Tibial artery (tissue), 4 donors: ENCODE results near the gene CALD1.
A peak's percentile ranks its signal among the peaks of the same experiment; 100 is the strongest.

Source experiments
- DNase-seq, 2 donors: peaks; one replicate each; pipeline ENCODE4 v3.0.0-alpha.2; 2019
- H3K27ac ChIP-seq, 2 donors: fragments of 200-600 bp; sonication (generic) in 1 of 2; 1 replicate in 1 of 2; 2 replicates in 1 of 2; pipeline ENCODE4 v1.5.1; 2018 to 2019; ENCODE audit warnings: mild to moderate bottlenecking in 1 of 2
- H3K27me3 ChIP-seq, 2 donors: fragments of 200-600 bp; sonication (generic) in 1 of 2; one replicate each; pipeline versions ENCODE4 v1.5.1 to v1.6.0; 2016 to 2019
- H3K36me3 ChIP-seq, 3 donors: fragments of 200-600 bp; sonication (generic) in 2 of 3; one replicate each; pipeline ENCODE4 v1.5.1; 2016 to 2019; ENCODE audit warnings: mild to moderate bottlenecking in 2 of 3
- H3K4me1 ChIP-seq, 4 donors: fragments of 200-600 bp; sonication (generic) in 2 of 4; 1 replicate in 3 of 4; 2 replicates in 1 of 4; pipeline ENCODE4 v1.5.1; 2016 to 2019
- H3K4me3 ChIP-seq, 2 donors: fragments of 200-600 bp; sonication (generic) in 1 of 2; 1 replicate in 1 of 2; 2 replicates in 1 of 2; pipeline ENCODE4 v1.5.1; 2018 to 2019; ENCODE audit warnings: mild to moderate bottlenecking in 2 of 2
- H3K9me3 ChIP-seq, 3 donors: fragments of 200-600 bp; sonication (generic) in 1 of 3; one replicate each; pipeline ENCODE4 v1.5.1; 2016 to 2019
- intact Hi-C: fragments of 100-400 bp; cut with DNase I; formaldehyde crosslinking; loops from one replicate; pipeline ENCODE4 v1.15.0; 2023; ENCODE audit warnings: low total_unique reads
- TF ChIP-seq, protein P1 (sequence below), 2 experiments: fragments of 200-600 bp in 1 of 2; fragments of 450-650 bp in 1 of 2; IDR thresholded peaks; one replicate each; pipeline ENCODE4 v1.5.1; 2017 to 2019; ENCODE audit warnings: antibody characterized with exemption in 2 of 2, mild to moderate bottlenecking in 1 of 2, moderate library complexity in 1 of 2

CALD1 gene

DNA sequence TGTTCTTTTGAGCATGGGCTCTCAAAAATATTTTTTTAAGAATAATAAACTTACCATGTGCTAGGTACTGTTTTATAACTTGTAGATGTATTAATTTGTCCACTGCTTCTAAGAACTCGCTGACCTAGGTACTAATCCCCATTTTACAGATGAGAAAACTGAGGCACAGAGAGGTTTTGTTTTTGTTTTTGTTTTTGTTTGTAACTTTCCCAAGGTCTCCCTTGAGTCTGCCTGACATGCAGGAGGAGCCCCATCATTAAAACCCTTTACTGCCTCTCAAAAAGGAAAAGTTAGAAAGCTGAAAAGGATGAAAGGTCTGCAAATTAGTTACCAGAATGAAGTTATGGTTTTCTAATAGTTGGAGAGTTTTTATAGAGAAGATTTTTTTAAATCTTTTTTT lies 168.4 kb downstream of the CALD1 start:
- Histone ChIP-seq H3K27me3 (no peaks in the 10 kb centered on the region), H3K27ac (peak overlapping the region; percentile 38 to 80), H3K36me3 (peaks cover 69 to 84% (median 70%) of the 10 kb centered on the region in 3 donors), H3K4me1 (peaks cover 0 to 22% (median 0%) of the 10 kb centered on the region in 4 donors), H3K4me3 (no peak overlapping the region), H3K9me3 (no peaks in the 10 kb centered on the region)
- TF ChIP-seq, protein P1, sequence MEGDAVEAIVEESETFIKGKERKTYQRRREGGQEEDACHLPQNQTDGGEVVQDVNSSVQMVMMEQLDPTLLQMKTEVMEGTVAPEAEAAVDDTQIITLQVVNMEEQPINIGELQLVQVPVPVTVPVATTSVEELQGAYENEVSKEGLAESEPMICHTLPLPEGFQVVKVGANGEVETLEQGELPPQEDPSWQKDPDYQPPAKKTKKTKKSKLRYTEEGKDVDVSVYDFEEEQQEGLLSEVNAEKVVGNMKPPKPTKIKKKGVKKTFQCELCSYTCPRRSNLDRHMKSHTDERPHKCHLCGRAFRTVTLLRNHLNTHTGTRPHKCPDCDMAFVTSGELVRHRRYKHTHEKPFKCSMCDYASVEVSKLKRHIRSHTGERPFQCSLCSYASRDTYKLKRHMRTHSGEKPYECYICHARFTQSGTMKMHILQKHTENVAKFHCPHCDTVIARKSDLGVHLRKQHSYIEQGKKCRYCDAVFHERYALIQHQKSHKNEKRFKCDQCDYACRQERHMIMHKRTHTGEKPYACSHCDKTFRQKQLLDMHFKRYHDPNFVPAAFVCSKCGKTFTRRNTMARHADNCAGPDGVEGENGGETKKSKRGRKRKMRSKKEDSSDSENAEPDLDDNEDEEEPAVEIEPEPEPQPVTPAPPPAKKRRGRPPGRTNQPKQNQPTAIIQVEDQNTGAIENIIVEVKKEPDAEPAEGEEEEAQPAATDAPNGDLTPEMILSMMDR (IDR thresholded peaks at IDR 0.05) = no peak
- intact Hi-C loops = no loop called here
- DNase-seq = no peak

DNA sequence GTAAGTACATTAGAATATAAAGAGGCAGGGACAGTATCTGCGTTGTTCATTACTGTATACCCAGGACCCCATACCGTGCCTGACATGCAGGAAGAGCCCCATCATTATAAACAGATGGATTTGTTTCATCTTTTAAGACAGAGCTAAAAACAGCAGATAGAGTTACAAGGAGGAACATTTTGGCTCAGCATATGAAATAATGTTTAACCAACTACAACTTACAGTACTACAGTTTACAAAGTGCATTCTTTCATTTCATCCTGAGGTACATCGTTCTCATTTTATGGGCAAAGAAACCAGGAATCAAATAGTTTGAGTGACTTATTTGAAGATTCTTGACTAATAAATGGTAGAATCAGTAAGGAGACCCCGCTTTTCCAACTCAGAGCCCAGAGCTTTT lies 168.8 kb downstream of the CALD1 start:
- intact Hi-C loops = no loop called here
- TF ChIP-seq, protein P1 (IDR thresholded peaks at IDR 0.05) = no peak
- H3K9me3 ChIP-seq = no peaks in the 10 kb centered on the region
- no peak for DNase-seq
- no peaks in the 10 kb centered on the region for H3K27me3 ChIP-seq
- H3K27ac ChIP-seq = peak overlapping the region; percentile 24 to 46
- no peak overlapping the region for H3K4me3 ChIP-seq
- peaks cover 0 to 18% (median 1%) of the 10 kb centered on the region in 4 donors for H3K4me1 ChIP-seq
- peaks cover 68 to 88% (median 74%) of the 10 kb centered on the region in 3 donors for H3K36me3 ChIP-seq

DNA sequence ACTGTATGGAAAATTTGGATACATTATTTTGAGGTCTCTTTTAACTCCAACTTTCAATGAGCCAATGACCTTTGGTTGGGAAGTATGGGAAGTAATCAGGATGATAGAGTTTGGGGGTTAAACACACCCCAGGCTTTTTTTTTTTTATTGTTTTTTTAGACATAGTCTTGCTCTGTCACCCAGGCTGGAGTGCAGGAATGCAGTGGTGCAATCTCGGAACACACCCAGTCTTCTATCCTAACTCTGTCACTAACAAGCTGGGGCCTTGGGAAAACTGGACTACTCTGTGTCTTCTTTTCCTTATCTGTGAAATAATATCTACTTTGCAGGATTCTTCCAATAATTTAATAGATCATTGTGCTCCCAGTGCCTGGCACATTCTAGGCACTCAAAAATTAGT lies 169.3 kb downstream of the CALD1 start:
- intact Hi-C loops = no loop called here
- Histone ChIP-seq H3K9me3 (no peaks in the 10 kb centered on the region), H3K4me1 (peaks cover 0 to 17% (median 1%) of the 10 kb centered on the region in 4 donors), H3K36me3 (peaks cover 68 to 93% (median 75%) of the 10 kb centered on the region in 3 donors), H3K4me3 (no peak overlapping the region), H3K27ac (peak overlapping the region; percentile 24 to 46), H3K27me3 (no peaks in the 10 kb centered on the region)
- TF ChIP-seq, protein P1 (IDR thresholded peaks at IDR 0.05) = no peak
- DNase-seq = no peak

DNA sequence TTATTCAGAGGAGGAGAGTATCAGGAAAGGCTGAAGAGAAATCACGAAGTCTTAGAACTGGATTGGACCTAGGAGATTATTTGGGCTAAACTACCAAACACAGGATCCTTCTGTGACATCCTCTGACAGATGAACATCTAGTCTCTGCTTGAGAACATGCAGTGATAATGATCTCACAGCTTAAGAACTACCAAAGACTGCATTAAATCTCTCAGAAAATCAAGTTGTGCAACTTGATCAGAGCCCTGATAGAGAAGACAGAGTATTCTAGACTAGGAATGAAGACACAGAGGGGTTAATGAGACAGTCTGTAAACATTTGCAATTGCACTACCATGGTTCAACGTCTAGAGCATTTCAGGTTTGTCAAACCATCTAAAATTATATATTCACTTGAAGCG lies 169.7 kb downstream of the CALD1 start:
- TF ChIP-seq, protein P1 (IDR thresholded peaks at IDR 0.05) = no peak
- H3K4me1 ChIP-seq = peaks cover 0 to 17% (median 1%) of the 10 kb centered on the region in 4 donors
- DNase-seq = no peak
- no peak overlapping the region for H3K4me3 ChIP-seq
- peak overlapping the region; percentile 24 to 46 for H3K27ac ChIP-seq
- no peaks in the 10 kb centered on the region for H3K9me3 ChIP-seq
- peaks cover 68 to 94% (median 75%) of the 10 kb centered on the region in 3 donors for H3K36me3 ChIP-seq
- H3K27me3 ChIP-seq = no peaks in the 10 kb centered on the region
- intact Hi-C loops = no loop called here

DNA sequence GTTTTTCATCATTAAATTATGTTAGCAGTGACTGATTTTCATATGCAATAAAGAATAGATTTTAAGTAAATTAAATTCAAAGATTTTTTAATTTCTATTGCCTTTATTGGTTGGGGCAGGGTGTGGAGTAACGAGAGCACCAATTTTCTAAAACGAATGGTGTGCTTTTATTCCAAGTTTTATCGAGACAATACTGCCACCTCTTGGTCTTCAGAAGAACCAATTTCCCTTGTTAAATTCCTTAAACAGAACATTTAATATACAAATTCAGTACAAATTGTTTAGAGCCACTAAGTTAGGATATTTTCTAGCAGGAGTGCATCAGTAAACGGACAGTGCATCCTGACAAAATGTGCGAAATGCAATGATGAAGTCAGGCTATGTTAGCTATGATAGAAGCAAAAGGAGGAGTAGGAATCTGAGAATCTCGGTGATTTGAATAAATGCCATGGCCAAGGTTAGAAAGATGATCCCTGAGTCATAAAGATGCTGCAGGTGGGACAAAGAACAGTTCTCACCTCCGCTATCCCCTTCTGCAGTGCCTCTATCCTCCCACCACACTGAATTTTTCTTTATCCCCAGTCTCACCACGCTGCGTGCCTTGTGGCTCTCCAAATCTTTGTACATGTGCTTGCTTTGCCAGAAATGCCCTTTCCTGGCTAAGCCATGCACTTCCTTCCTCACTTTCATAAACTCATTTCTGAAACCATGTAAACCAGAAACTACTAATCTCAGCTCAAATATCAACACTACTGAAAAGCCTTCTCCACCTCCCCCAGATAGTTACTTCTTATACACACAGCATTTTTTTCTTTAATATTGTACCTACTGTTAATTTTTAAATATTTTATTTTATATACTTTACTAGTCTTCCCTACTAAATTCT lies 175.0 kb downstream of the CALD1 start:
- Histone ChIP-seq H3K36me3 (peaks cover 82 to 93% (median 87%) of the 10 kb centered on the region in 3 donors), H3K27me3 (no peaks in the 10 kb centered on the region), H3K9me3 (no peaks in the 10 kb centered on the region), H3K27ac (peak overlapping the region in 1 of 2 donors; percentile 32), H3K4me3 (no peak overlapping the region), H3K4me1 (peaks cover 0 to 4% (median 1%) of the 10 kb centered on the region in 4 donors)
- no peak for DNase-seq
- intact Hi-C loops = no loop called here
- TF ChIP-seq, protein P1 (IDR thresholded peaks at IDR 0.05) = peak; percentile 39 to 59
